Measurements from ENCODE around the gene AIMP1. TPM values are rescaled to one million over a fixed set of nuclear protein-coding genes. Genes with fewer than 3 reads are reported as not detected.
"Not testable (repeated sequence)": the region's sequence is repeated elsewhere in the genome, so short reads cannot be mapped to it uniquely, and the experiment has no call there.

AIMP1 gene
- total RNA-seq, 2 experiments from 2014 or later: 49.5 to 52.4 TPM

- Mint-ChIP-seq H3K36me3 (ENCODE audit: low read depth) (no peaks in the 10 kb centered on the region), H3K9me3 (no peaks in the 10 kb centered on the region), H3K27me3 (peaks cover 16% of the 10 kb centered on the region), H3K4me3 (no peak overlapping the region), H3K27ac (no peak overlapping the region), H3K4me1 (no peaks in the 10 kb centered on the region)
- ChIA-PET POLR2A (no interaction called here), CTCF (interaction anchor here (1.6 kb wide), 1 partner anchor 9 kb away, joined by 5 read pairs; no protein-coding TSS in a partner anchor)
- no peak for DNase-seq
Observed at GRCh38 chr4:106369456-106370060, 53.2 kb downstream of the AIMP1 start.

DNA sequence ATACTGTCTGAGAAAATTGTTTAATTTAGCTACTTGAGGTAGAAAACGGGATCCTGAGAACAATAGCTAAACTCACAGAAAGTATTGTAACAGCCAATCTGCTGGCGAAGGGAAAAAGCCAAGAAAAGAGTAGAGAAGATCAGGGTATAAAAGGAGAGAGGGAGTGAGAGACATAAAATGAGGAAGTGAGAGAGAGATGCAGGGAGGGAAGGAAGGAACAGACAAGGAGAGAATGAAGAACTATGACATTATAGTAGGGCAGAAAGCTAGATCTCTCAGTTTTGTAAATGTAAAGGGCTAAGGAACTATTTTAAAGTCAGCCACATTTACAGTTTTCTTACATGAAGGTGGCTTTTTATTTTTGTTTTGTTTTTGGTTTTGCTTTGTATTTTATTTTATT, 53.9 kb downstream of the AIMP1 start:
- DNase-seq: no peak
- H3K9me3 Mint-ChIP-seq: no peaks in the 10 kb centered on the region
- CTCF ChIA-PET: interaction anchor here (1.2 to 1.6 kb wide), 2 partner anchors 8 to 133 kb away, joined by 3 to 5 read pairs; no protein-coding TSS in a partner anchor
- H3K27ac Mint-ChIP-seq: no peak overlapping the region
- peaks cover 16% of the 10 kb centered on the region for H3K27me3 Mint-ChIP-seq
- H3K36me3 Mint-ChIP-seq (ENCODE audit: low read depth): no peaks in the 10 kb centered on the region
- H3K4me3 Mint-ChIP-seq: no peak overlapping the region
- no peaks in the 10 kb centered on the region for H3K4me1 Mint-ChIP-seq
- POLR2A ChIA-PET: no interaction called here

DNA sequence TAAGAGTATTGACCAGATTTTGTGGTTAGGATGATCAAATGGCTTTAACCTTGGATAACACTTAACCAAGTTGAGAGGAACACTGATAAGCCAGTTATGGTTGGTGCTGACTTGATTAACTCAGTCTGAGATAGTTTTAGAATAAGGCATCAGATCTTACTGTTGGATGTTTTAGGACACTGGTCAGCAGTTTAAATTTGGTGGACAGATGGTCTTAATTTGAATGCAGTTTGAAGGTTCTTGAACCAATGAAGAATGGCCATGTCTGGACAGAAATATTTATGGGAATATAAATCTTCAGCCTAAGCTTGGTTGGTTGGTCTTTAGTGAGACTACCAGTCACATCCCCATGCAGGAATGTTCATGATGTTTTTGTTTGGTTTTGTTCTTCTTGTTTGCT, 54.8 kb downstream of the AIMP1 start:
- POLR2A ChIA-PET: interaction anchor here (0.7 kb wide), 1 partner anchor 56 kb away, joined by 4 read pairs; the partner anchor contains the start of gene TBCK
- H3K27me3 Mint-ChIP-seq: peaks cover 16% of the 10 kb centered on the region
- no peak overlapping the region for H3K27ac Mint-ChIP-seq
- H3K36me3 Mint-ChIP-seq (ENCODE audit: low read depth): no peaks in the 10 kb centered on the region
- H3K9me3 Mint-ChIP-seq: no peaks in the 10 kb centered on the region
- CTCF ChIA-PET: interaction anchor here (1.2 kb wide), 1 partner anchor 132 kb away, joined by 3 read pairs; no protein-coding TSS in a partner anchor
- H3K4me1 Mint-ChIP-seq: no peaks in the 10 kb centered on the region
- no peak for DNase-seq
- no peak overlapping the region for H3K4me3 Mint-ChIP-seq

- no peak for DNase-seq
- no peak overlapping the region for H3K4me3 Mint-ChIP-seq
- ChIA-PET CTCF (no interaction called here), POLR2A (no interaction called here)
- peaks cover 16% of the 10 kb centered on the region for H3K27me3 Mint-ChIP-seq
- H3K27ac Mint-ChIP-seq: no peak overlapping the region
- H3K4me1 Mint-ChIP-seq: no peaks in the 10 kb centered on the region
- H3K36me3 Mint-ChIP-seq (ENCODE audit: low read depth): no peaks in the 10 kb centered on the region
- H3K9me3 Mint-ChIP-seq: no peaks in the 10 kb centered on the region
Observed at GRCh38 chr4:106373026-106373425, 56.7 kb downstream of the AIMP1 start.

GRCh38 chr4:106380179-106380578, 63.8 kb downstream of the AIMP1 start:
- Mint-ChIP-seq H3K4me3 (no peak overlapping the region), H3K27ac (no peak overlapping the region), H3K9me3 (no peaks in the 10 kb centered on the region), H3K4me1 (no peaks in the 10 kb centered on the region), H3K36me3 (ENCODE audit: low read depth) (no peaks in the 10 kb centered on the region), H3K27me3 (peaks cover 1% of the 10 kb centered on the region)
- POLR2A ChIA-PET: no interaction called here
- CTCF ChIA-PET: no interaction called here
- no peak for DNase-seq

- CTCF ChIA-PET: no interaction called here
- Mint-ChIP-seq H3K27ac (no peak overlapping the region), H3K27me3 (no peaks in the 10 kb centered on the region), H3K4me1 (no peaks in the 10 kb centered on the region), H3K36me3 (ENCODE audit: low read depth) (no peaks in the 10 kb centered on the region), H3K9me3 (no peaks in the 10 kb centered on the region), H3K4me3 (no peak overlapping the region)
- POLR2A ChIA-PET: interaction anchor here (0.7 kb wide), 1 partner anchor 57 kb away, joined by 3 read pairs; no protein-coding TSS in a partner anchor
- no peak for DNase-seq
Observed at GRCh38 chr4:106384878-106385277, 68.5 kb downstream of the AIMP1 start.

- ChIA-PET POLR2A (no interaction called here), CTCF (no interaction called here)
- Mint-ChIP-seq H3K27me3 (no peaks in the 10 kb centered on the region), H3K27ac (no peak overlapping the region), H3K4me3 (no peak overlapping the region), H3K4me1 (no peaks in the 10 kb centered on the region), H3K36me3 (ENCODE audit: low read depth) (no peaks in the 10 kb centered on the region), H3K9me3 (no peaks in the 10 kb centered on the region)
- DNase-seq: no peak
Observed at GRCh38 chr4:106385853-106386393, 69.6 kb downstream of the AIMP1 start.

DNA sequence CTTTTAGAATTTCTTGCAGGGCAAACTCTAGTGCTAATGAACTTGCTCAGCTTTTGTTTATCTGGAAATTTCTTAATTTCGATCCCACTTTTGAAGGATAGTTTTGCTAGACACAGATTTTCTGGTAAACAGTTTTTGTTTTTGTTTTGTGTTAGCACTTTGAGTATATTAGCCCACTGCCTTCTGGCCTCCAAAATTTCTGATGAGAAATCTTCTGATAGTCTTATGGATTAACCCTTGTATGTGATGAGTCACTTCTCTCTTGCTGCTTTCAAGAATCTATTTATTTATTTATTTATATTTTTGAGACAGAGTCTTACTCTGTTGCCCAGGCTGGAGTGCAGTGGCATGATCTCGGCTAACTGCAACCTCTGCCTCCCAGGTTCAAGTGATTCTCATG, 79.2 kb downstream of the AIMP1 start:
- DNase-seq: no peak
- ChIA-PET CTCF (no interaction called here), POLR2A (no interaction called here)
- Mint-ChIP-seq H3K27ac (no peak overlapping the region), H3K9me3 (peaks cover 13% of the 10 kb centered on the region), H3K4me3 (no peak overlapping the region), H3K36me3 (ENCODE audit: low read depth) (no peaks in the 10 kb centered on the region), H3K4me1 (no peaks in the 10 kb centered on the region), H3K27me3 (peaks cover 1% of the 10 kb centered on the region)

GRCh38 chr4:106398898-106399297, 82.5 kb downstream of the AIMP1 start:
- H3K27me3 Mint-ChIP-seq; CTCF ChIA-PET; H3K4me1 Mint-ChIP-seq; POLR2A ChIA-PET; H3K27ac Mint-ChIP-seq; DNase-seq; H3K4me3 Mint-ChIP-seq; H3K36me3 Mint-ChIP-seq (ENCODE audit: low read depth): not testable (repeated sequence)
- peaks cover 13% of the 10 kb centered on the region for H3K9me3 Mint-ChIP-seq

Other genes with a start within 250 kb of the AIMP1 start
- gene TBCK, start 341 bp upstream of the AIMP1 start, total RNA-seq: 10 to 100 TPM; 25.4 to 26.8 TPM
- not detected for gene GIMD1, start 52.2 kb downstream of the AIMP1 start, total RNA-seq

Data from activated CD4-positive, alpha-beta memory T cell treated with anti-CD3 and anti-CD28 coated beads, Interleukin-2, amount 10 ng/mL, durations not matched to agents 7 days and 5 days (primary cell).